Measurements from ENCODE around the gene BACH2.

- no peak for TF ChIP-seq POLR2AphosphoS5 (IDR thresholded peaks at IDR 0.05; ENCODE audit: insufficient read depth in 1 of 2, low read depth in 1 of 2)
- TF ChIP-seq, protein P1, sequence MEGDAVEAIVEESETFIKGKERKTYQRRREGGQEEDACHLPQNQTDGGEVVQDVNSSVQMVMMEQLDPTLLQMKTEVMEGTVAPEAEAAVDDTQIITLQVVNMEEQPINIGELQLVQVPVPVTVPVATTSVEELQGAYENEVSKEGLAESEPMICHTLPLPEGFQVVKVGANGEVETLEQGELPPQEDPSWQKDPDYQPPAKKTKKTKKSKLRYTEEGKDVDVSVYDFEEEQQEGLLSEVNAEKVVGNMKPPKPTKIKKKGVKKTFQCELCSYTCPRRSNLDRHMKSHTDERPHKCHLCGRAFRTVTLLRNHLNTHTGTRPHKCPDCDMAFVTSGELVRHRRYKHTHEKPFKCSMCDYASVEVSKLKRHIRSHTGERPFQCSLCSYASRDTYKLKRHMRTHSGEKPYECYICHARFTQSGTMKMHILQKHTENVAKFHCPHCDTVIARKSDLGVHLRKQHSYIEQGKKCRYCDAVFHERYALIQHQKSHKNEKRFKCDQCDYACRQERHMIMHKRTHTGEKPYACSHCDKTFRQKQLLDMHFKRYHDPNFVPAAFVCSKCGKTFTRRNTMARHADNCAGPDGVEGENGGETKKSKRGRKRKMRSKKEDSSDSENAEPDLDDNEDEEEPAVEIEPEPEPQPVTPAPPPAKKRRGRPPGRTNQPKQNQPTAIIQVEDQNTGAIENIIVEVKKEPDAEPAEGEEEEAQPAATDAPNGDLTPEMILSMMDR (IDR thresholded peaks at IDR 0.05), result no peak
- TF ChIP-seq POLR2A (IDR thresholded peaks at IDR 0.05), result no peak
These were observed 340.5 kb downstream of the BACH2 start for GRCh38 chr6:89956182-89956581.
